OCI-LY3 (cell line): ENCODE results near the gene DDI1.

Experiments used
- H2AFZ ChIP-seq: fragments of 200-600, 300-600 bp; shearing (Covaris generic); 2 replicates; pipeline ENCODE4 v1.6.0; 2014; ENCODE audit warnings: antibody characterized with exemption, low read depth, low read length
- H3K27ac ChIP-seq: fragments of 200-600, 300-600 bp; sonication (generic); 2 replicates; pipeline ENCODE4 v1.5.1; 2014; ENCODE audit warnings: mild to moderate bottlenecking, low read length, moderate library complexity, mixed read lengths
- H3K27me3 ChIP-seq: fragments of 200-600, 300-600 bp; sonication (generic); 2 replicates; pipeline ENCODE4 v1.6.1; 2014; ENCODE audit warnings: low read depth, low read length, mixed read lengths
- H3K36me3 ChIP-seq: fragments of 200-600, 300-600 bp; sonication (generic); replicated peaks from 2 replicates; pipeline ENCODE3; 2014; ENCODE audit warnings: low read depth, low read length, mixed read lengths
- H3K4me1 ChIP-seq: fragments of 300-600, 200-600 bp; sonication (generic); 2 replicates; pipeline ENCODE4 v1.6.1; 2014; ENCODE audit warnings: low read length, mixed read lengths
- H3K4me2 ChIP-seq: fragments of 200-600, 300-600 bp; sonication (generic); 2 replicates; pipeline ENCODE4 v1.6.1; 2014; ENCODE audit warnings: low read length, mixed read lengths
- H3K4me3 ChIP-seq: fragments of 300-600, 200-600 bp; sonication (generic); 2 replicates; pipeline ENCODE4 v1.5.1; 2014; ENCODE audit warnings: antibody characterized with exemption, mild to moderate bottlenecking, low read length, moderate library complexity
- H3K79me2 ChIP-seq: fragments of 300-600, 200-600 bp; shearing (Covaris generic); 2 replicates; pipeline ENCODE4 v1.6.1; 2014; ENCODE audit warnings: mild to moderate bottlenecking, low read length, mixed read lengths
- H3K9ac ChIP-seq: fragments of 300-600, 200-600 bp; shearing (Covaris generic); 2 replicates; pipeline ENCODE4 v1.6.0; 2014; ENCODE audit warnings: mild to moderate bottlenecking, low read length, moderate library complexity
- H3K9me3 ChIP-seq: fragments of 200-600, 300-600 bp; shearing (Covaris generic); 2 replicates; pipeline ENCODE4 v1.6.1; 2014; ENCODE audit warnings: low read length, mixed read lengths; ENCODE audit not compliant: insufficient read depth
- H4K20me1 ChIP-seq: fragments of 200-600, 300-600 bp; sonication (generic); 2 replicates; pipeline ENCODE4 v1.6.1; 2016; ENCODE audit warnings: low read length, mixed read lengths; ENCODE audit not compliant: insufficient read depth
- CTCF ChIP-seq: fragments of 200-600, 300-600 bp; sonication (generic); IDR thresholded peaks from 2 replicates; pipeline ENCODE4 v1.5.1; 2014; ENCODE audit warnings: antibody characterized with exemption, low read length, low read depth
- EZH2phosphoT487 ChIP-seq: fragments of 200-600 bp; shearing (Covaris generic); IDR thresholded peaks from 2 replicates; pipeline ENCODE4 v1.6.1; 2018; ENCODE audit warnings: antibody characterized with exemption, mixed run types, low read depth

Gene DDI1

GRCh38 chr11:104075706-104076105 is 39.3 kb downstream of the DDI1 start:
- 0 out of 2 replicates have a peak overlapping the region, but pooled peaks have one; percentile 5 for H3K4me2 ChIP-seq
- H3K27me3 ChIP-seq, result no peaks in the 10 kb centered on the region
- H4K20me1 ChIP-seq, result no peaks in the 10 kb centered on the region
- no peak overlapping the region for H3K4me3 ChIP-seq
- H3K79me2 ChIP-seq, result no peaks in the 10 kb centered on the region
- no peaks in the 10 kb centered on the region for H3K36me3 ChIP-seq
- H3K9me3 ChIP-seq, result no peaks in the 10 kb centered on the region
- TF ChIP-seq EZH2phosphoT487 (no peak), CTCF (no peak)
- peaks cover 26% of the 10 kb centered on the region for H3K4me1 ChIP-seq
- no peak overlapping the region for H3K9ac ChIP-seq
- no peak overlapping the region for H3K27ac ChIP-seq
- no peak overlapping the region for H2AFZ ChIP-seq

GRCh38 chr11:104076455-104076854 is 40.0 kb downstream of the DDI1 start:
- no peak for TF ChIP-seq CTCF
- TF ChIP-seq EZH2phosphoT487, result no peak
- Histone ChIP-seq H3K79me2 (no peaks in the 10 kb centered on the region), H3K9me3 (no peaks in the 10 kb centered on the region), H2AFZ (no peak overlapping the region), H4K20me1 (no peaks in the 10 kb centered on the region), H3K4me3 (no peak overlapping the region), H3K4me2 (no peak overlapping the region), H3K36me3 (no peaks in the 10 kb centered on the region), H3K9ac (no peak overlapping the region), H3K4me1 (peaks cover 26% of the 10 kb centered on the region), H3K27me3 (no peaks in the 10 kb centered on the region), H3K27ac (no peak overlapping the region)

GRCh38 chr11:104078245-104078644 is 41.8 kb downstream of the DDI1 start:
- no peaks in the 10 kb centered on the region for H3K27me3 ChIP-seq
- no peaks in the 10 kb centered on the region for H3K9me3 ChIP-seq
- no peak overlapping the region for H3K9ac ChIP-seq
- no peak overlapping the region for H2AFZ ChIP-seq
- no peaks in the 10 kb centered on the region for H3K79me2 ChIP-seq
- no peak overlapping the region for H3K4me2 ChIP-seq
- H4K20me1 ChIP-seq, result no peaks in the 10 kb centered on the region
- no peak overlapping the region for H3K4me3 ChIP-seq
- TF ChIP-seq CTCF, result no peak
- no peak for TF ChIP-seq EZH2phosphoT487
- no peak overlapping the region for H3K27ac ChIP-seq
- peaks cover 26% of the 10 kb centered on the region for H3K4me1 ChIP-seq
- H3K36me3 ChIP-seq, result no peaks in the 10 kb centered on the region

GRCh38 chr11:104078995-104079394 is 42.6 kb downstream of the DDI1 start:
- Histone ChIP-seq H3K36me3 (no peaks in the 10 kb centered on the region), H3K27ac (no peak overlapping the region), H3K4me1 (peaks cover 19% of the 10 kb centered on the region), H2AFZ (no peak overlapping the region), H3K79me2 (no peaks in the 10 kb centered on the region), H3K9ac (no peak overlapping the region), H3K4me2 (no peak overlapping the region), H3K27me3 (no peaks in the 10 kb centered on the region), H3K4me3 (no peak overlapping the region), H4K20me1 (no peaks in the 10 kb centered on the region), H3K9me3 (no peaks in the 10 kb centered on the region)
- no peak for TF ChIP-seq CTCF
- TF ChIP-seq EZH2phosphoT487, result no peak
